ENCODE data around the gene CDH13. TPM values are rescaled to one million over a fixed set of nuclear protein-coding genes. Genes with fewer than 3 reads are reported as not detected.

The CDH13 gene
- polyA plus RNA-seq, 2 of the 4 experiments (the other 2 are of a cell fraction) = not detected

DNA sequence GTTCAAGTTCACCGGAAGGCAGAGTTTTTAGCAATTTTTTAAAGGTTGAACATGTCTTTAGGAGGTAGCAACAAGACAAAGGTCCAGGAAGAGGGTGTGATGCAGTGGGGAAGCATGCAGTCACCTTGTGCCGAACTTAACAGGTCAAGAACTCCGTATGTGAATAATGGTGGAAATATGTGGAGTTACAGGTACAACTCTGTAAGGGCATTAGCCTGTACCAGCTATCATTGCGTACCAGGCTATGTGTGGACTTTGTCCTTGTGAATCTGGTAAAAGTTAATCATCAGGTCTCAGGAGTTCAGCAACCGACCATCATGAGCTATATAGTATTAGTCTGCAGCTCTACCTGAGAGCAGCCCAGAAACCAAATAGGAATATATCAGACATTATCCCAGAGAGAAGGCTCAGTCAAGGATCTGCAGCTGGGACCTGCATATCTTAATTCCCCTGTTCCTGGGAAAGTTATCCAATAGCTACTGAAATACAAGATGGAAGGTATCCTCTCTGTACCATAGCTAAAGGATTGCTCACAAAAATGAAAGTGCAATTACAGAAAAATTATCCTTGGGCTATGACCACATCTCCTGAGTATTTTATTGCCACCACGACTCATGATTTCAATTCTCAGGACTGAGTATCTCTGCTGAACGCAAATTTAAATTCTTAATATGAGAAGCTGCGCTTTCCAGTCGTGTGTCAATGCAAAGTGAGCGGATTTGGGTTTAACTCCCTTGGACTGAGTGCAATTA, 469.3 kb downstream of the CDH13 start:
- DNase-seq (ENCODE audit: low read depth in 1 of 2, low spot score in 1 of 2) = no peak
- 1% methylated on average over 10 of the region's 10 CpGs for WGBS (ENCODE audit: missing lambda C conversion rate)
- no peak overlapping the region for H3K4me2 ChIP-seq
- H3K27ac ChIP-seq = no peak overlapping the region
- no peak for FAIRE-seq
- H3K9me3 ChIP-seq = no peaks in the 10 kb centered on the region
- CTCF ChIA-PET = no interaction called here
- H3K4me3 ChIP-seq = no peak overlapping the region
- POLR2A ChIA-PET = no interaction called here
- TF ChIP-seq MAZ (IDR thresholded peaks at IDR 0.05; ENCODE audit: borderline replicate concordance, low read depth, low read length) (no peak), RAD21 (conservative IDR thresholded peaks at IDR 0.05 in 1 of 2, IDR thresholded peaks at IDR 0.05 in 1 of 2) (no peak)
- ATAC-seq = no peak
- H3K4me1 ChIP-seq = no peaks in the 10 kb centered on the region

DNA sequence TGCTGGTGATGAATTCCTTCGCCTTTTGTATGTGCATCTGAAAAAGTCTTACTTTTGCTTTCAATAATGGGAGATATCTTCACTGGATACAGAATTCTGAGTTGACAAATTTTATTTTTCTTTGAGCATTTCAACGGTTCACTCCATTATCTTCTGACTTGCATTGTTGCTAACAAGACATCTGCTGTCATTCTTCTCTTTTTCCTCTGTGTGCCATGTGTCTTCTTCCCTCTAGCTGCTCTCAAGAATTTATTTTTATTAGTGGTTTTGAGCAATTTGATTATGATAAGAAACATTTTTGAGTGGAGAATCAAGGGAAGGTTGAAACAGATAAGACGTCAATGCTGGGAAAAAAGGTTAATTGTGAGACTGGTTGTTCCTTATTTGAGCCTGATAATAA, 471.8 kb downstream of the CDH13 start:
- H3K4me1 ChIP-seq = no peaks in the 10 kb centered on the region
- H3K4me2 ChIP-seq = no peak overlapping the region
- no peaks in the 10 kb centered on the region for H3K9me3 ChIP-seq
- no peak for DNase-seq (ENCODE audit: low read depth in 1 of 2, low spot score in 1 of 2)
- ChIA-PET CTCF (no interaction called here), POLR2A (no interaction called here)
- no peak overlapping the region for H3K27ac ChIP-seq
- FAIRE-seq = no peak
- no peak for TF ChIP-seq RCOR1 (IDR thresholded peaks at IDR 0.05; ENCODE audit: low read depth, low read length)
- TF ChIP-seq BHLHE40 (IDR thresholded peaks at IDR 0.05; ENCODE audit: low read depth, low read length) = no peak
- TF ChIP-seq ZSCAN20 (CRISPR knock-in tag; IDR thresholded peaks at IDR 0.05) = no peak
- no peak for TF ChIP-seq GATA3 (IDR thresholded peaks at IDR 0.05; ENCODE audit: borderline replicate concordance)
- TF ChIP-seq, protein P1, sequence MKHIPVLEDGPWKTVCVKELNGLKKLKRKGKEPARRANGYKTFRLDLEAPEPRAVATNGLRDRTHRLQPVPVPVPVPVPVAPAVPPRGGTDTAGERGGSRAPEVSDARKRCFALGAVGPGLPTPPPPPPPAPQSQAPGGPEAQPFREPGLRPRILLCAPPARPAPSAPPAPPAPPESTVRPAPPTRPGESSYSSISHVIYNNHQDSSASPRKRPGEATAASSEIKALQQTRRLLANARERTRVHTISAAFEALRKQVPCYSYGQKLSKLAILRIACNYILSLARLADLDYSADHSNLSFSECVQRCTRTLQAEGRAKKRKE (CRISPR knock-in tag; IDR thresholded peaks at IDR 0.05; ENCODE audit: low read depth) = no peak
- no peak for TF ChIP-seq EHF (CRISPR knock-in tag; IDR thresholded peaks at IDR 0.05)
- no peak for TF ChIP-seq ESRRA (IDR thresholded peaks at IDR 0.05; ENCODE audit: borderline replicate concordance, low read length)
- TF ChIP-seq, protein P2, sequence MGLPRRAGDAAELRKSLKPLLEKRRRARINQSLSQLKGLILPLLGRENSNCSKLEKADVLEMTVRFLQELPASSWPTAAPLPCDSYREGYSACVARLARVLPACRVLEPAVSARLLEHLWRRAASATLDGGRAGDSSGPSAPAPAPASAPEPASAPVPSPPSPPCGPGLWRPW (IDR thresholded peaks at IDR 0.05) = no peak
- TF ChIP-seq CBX8 (IDR thresholded peaks at IDR 0.05) = no peak
- no peak for TF ChIP-seq SREBF2 (IDR thresholded peaks at IDR 0.05)
- TF ChIP-seq FOSB (CRISPR knock-in tag; IDR thresholded peaks at IDR 0.05) = no peak
- TF ChIP-seq, protein P3, sequence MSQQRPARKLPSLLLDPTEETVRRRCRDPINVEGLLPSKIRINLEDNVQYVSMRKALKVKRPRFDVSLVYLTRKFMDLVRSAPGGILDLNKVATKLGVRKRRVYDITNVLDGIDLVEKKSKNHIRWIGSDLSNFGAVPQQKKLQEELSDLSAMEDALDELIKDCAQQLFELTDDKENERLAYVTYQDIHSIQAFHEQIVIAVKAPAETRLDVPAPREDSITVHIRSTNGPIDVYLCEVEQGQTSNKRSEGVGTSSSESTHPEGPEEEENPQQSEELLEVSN (IDR thresholded peaks at IDR 0.05; ENCODE audit: borderline replicate concordance, low read depth) = no peak
- no peak for TF ChIP-seq NR3C1 (IDR thresholded peaks at IDR 0.05)
- ATAC-seq = no peak
- WGBS (ENCODE audit: missing lambda C conversion rate) = 2% methylated on average over 3 of the region's 3 CpGs
- H3K4me3 ChIP-seq = no peak overlapping the region

DNA sequence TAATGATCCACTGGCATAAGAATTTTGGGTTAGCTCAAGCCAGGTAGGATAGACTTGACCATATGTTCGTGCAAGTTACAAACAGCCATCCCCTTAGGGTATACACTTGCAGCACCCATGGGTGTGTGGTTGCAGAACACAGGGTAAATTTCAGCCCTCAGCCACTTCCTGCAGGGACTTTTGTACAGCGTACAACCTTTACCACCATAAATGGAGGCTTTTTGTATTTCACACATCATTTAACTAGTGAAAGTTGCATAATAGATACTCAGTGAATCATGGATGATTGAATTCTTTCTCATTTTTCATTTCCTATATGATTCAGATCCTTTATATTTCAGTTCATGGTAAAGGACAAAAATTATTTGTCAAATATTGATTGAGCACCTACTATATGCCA, 473.9 kb downstream of the CDH13 start:
- Histone ChIP-seq H3K4me2 (no peak overlapping the region), H3K4me3 (no peak overlapping the region), H3K9me3 (no peaks in the 10 kb centered on the region), H3K4me1 (no peaks in the 10 kb centered on the region), H3K27ac (no peak overlapping the region)
- WGBS (ENCODE audit: missing lambda C conversion rate) = 19% methylated on average over 2 of the region's 2 CpGs
- FAIRE-seq (no peak), ATAC-seq (no peak), DNase-seq (ENCODE audit: low read depth in 1 of 2, low spot score in 1 of 2) (no peak)
- POLR2A ChIA-PET = no interaction called here
- TF ChIP-seq RCOR1 (IDR thresholded peaks at IDR 0.05; ENCODE audit: low read depth, low read length) (no peak), GATA3 (IDR thresholded peaks at IDR 0.05; ENCODE audit: borderline replicate concordance) (no peak), CBX8 (IDR thresholded peaks at IDR 0.05) (no peak), NPAS2 (CRISPR knock-in tag; IDR thresholded peaks at IDR 0.05; ENCODE audit: borderline replicate concordance) (no peak), NFE2L2 (conservative IDR thresholded peaks at IDR 0.05; ENCODE audit: low read length) (no peak), ZSCAN20 (CRISPR knock-in tag; IDR thresholded peaks at IDR 0.05) (no peak), ZNF302 (CRISPR knock-in tag; IDR thresholded peaks at IDR 0.05) (no peak), POLR2AphosphoS2 (conservative IDR thresholded peaks at IDR 0.05; ENCODE audit: low read length) (no peak), EHF (CRISPR knock-in tag; IDR thresholded peaks at IDR 0.05) (no peak), RAD21 (conservative IDR thresholded peaks at IDR 0.05 in 1 of 2, IDR thresholded peaks at IDR 0.05 in 1 of 2) (no peak), HDAC2 (IDR thresholded peaks at IDR 0.05) (no peak), JUN (IDR thresholded peaks at IDR 0.05) (no peak), HOXB5 (CRISPR knock-in tag; IDR thresholded peaks at IDR 0.05) (no peak)
- TF ChIP-seq, protein P3 (IDR thresholded peaks at IDR 0.05; ENCODE audit: borderline replicate concordance, low read depth) = no peak
- TF ChIP-seq, protein P1 (CRISPR knock-in tag; IDR thresholded peaks at IDR 0.05; ENCODE audit: low read depth) = no peak
- CTCF ChIA-PET = no interaction called here
